H54 (cell line): ENCODE measurements around the gene IGFBP5.

ENCODE experiments used
- DNase-seq: peaks from one replicate; pipeline ENCODE4 v3.0.0; 2011; ENCODE audit warnings: low spot score, mixed read lengths; ENCODE audit not compliant: insufficient read length
- FAIRE-seq: peaks from 3 replicates; lab custom pipeline; 2011; peaks lifted over from hg19 to GRCh38; lab: Jason Lieb, UNC
- POLR2A ChIP-seq: IDR thresholded peaks from 2 replicates; pipeline ENCODE4 v1.6.1; 2011; ENCODE audit warnings: low read depth, mild to moderate bottlenecking, low read length

Gene IGFBP5, protein sequence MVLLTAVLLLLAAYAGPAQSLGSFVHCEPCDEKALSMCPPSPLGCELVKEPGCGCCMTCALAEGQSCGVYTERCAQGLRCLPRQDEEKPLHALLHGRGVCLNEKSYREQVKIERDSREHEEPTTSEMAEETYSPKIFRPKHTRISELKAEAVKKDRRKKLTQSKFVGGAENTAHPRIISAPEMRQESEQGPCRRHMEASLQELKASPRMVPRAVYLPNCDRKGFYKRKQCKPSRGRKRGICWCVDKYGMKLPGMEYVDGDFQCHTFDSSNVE

GRCh38 chr2:216695401-216695821, at the start of gene IGFBP5:
TSS of gene IGFBP5 (minus strand) at chr2:216695549. CDS start at chr2:216694775, 774 bp downstream.
- FAIRE-seq, result no peak
- DNase-seq, result no peak
- no peak for TF ChIP-seq POLR2A

DNA sequence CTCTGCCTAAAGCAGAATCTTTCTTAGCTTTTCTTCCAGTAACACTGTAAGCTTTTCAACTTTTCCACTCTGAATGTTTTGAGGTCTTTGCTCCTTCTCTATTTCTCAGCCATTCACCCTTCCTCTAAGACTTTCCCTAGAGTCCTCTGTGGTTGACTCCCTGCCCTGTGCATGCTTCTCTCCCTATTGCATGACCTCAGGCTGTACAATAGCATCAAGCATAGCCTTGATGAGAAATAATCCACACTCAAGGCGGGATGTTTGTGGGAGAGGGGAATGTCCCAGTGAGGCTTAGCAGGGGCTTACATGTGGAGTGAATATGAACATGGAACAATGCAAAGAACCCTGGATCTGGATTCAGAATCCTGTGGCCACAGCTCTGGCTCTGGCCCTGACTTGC, 48.4 kb upstream of the IGFBP5 start:
- no peak for TF ChIP-seq POLR2A
- DNase-seq (no peak), FAIRE-seq (no peak)

GRCh38 chr2:216742411-216742810, 47.1 kb upstream of the IGFBP5 start:
- DNase-seq (no peak), FAIRE-seq (no peak)
- no peak for TF ChIP-seq POLR2A

GRCh38 chr2:216741223-216741593, 45.9 kb upstream of the IGFBP5 start:
- FAIRE-seq, result no peak
- no peak for TF ChIP-seq POLR2A

DNA sequence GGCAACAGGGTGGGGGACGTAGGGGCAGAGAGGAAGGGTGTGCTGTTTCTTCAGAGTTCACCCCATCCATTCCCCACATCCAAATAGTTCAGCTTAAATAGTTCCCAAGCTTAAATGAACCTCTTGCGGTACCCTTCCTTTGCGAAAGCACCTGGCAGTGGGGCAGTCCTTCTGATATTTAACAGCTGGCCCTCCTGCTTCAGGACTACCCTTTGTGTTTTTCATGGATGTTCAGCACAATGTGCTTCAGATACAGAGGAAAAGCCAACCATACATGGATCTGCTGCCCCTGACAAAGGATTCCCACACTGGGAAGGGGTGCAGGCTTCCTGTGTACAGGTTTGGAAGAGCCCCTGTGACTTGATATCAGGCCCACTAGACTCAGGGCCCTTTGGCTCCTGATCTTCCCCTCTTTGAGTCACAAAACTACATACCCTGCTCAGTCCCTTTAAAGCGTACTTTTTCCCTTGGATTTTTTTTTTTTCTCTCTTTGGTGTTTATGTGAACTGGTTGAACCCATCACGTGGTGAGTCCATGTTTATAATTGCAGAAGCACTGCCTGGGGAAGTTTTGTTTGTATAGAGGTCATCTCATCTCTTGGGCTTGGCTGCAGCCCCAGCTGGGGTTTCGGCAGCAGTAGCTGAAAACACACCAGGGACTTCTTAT, 45.3 kb upstream of the IGFBP5 start:
- TF ChIP-seq POLR2A, result no peak
- DNase-seq, result no peak
- no peak for FAIRE-seq

More at GRCh38 chr2:216741223-216741593, 45.9 kb upstream of the IGFBP5 start:
- no peak for DNase-seq

- no peak for DNase-seq
- no peak for TF ChIP-seq POLR2A
- FAIRE-seq, result no peak
These were observed 43.7 kb upstream of the IGFBP5 start for GRCh38 chr2:216739035-216739434.

DNA sequence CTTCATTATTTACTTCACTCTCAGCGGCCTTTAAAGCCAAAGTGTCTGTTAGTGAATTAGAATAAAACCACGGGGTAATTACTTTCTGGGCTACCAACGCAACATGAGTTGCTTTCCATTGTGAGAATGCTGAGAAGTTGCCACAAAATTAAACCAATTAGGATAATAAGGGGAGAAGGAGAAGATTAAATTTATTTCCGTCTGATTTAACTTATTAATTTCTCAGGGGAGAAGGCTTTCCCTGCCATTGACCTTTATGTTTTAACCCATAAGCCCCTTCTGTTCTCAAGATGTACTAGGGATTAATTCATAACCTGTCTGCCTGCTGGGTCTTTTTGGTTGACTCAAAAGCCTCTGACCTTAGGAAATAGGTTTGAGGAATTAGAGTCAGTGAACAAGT, 42.3 kb upstream of the IGFBP5 start:
- DNase-seq, result no peak
- no peak for TF ChIP-seq POLR2A
- FAIRE-seq, result no peak

DNA sequence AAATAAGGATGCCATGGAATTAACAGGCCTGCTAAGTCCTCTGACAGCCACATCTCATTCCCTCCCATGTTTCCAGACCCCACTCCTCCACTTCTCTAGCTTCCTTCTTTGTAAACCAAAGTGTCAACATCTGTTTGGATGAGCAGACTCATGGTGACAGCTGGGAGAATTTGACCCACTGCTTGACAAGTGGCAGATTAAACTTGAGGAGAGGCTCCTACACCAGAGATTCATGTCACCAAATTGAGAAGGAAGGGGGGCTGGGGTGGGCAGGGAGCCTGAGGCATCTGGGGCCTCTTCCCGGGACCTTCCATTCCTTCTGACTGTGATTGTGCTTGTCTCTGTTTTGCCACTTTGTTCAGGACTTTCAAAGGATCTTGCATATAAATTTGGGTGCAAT, 41.0 kb upstream of the IGFBP5 start:
- TF ChIP-seq POLR2A, result no peak
- DNase-seq (no peak), FAIRE-seq (no peak)

DNA sequence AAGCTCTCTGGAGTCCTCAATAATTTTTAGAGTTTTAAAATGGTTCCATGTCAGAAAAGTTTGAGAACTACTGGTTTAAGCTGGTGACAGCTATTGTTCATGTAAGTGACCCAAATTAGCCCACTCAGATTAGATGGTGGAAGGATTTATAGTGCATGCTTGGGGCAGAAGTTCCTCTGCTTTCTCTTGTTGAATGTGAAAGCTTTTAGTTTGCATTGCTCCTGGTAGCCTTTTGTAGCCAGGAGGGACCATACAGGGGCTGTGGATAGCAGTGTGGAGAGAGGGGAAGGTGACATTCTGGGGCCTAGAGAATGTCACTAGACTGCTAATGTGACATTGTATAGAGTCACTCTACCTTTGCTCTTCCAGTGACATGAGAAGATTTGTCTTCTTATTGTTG, 40.3 kb upstream of the IGFBP5 start:
- FAIRE-seq (no peak), DNase-seq (no peak)
- TF ChIP-seq POLR2A, result no peak

- no peak for DNase-seq
- FAIRE-seq, result no peak
- no peak for TF ChIP-seq POLR2A
These were observed 39.7 kb upstream of the IGFBP5 start for GRCh38 chr2:216735086-216735485.

GRCh38 chr2:216733046-216733445, 37.7 kb upstream of the IGFBP5 start:
- no peak for FAIRE-seq

GRCh38 chr2:216732334-216732733, 37.0 kb upstream of the IGFBP5 start:
- DNase-seq (no peak), FAIRE-seq (no peak)
- no peak for TF ChIP-seq POLR2A

More at GRCh38 chr2:216733046-216733445, 37.7 kb upstream of the IGFBP5 start:
- no peak for TF ChIP-seq POLR2A
- no peak for DNase-seq

DNA sequence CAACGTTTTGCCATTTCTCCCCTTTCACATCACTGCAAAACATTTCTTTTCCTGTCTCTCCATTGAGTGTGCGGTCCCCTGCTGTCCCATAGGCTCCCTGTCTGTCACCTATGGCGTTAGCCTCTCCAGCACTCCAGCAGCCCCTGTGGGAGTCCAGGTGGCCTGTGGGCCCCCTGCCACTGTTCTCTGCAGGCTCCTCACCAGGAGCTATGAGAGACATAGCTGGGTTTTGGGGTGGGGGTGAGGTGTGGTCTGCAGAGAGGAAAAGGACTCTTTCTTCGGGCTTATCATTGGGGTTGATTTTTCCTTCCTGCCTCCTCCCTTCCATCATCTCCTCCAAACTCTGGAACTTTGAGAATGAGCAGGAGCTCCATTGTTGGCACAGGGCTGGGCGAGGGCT, 36.1 kb upstream of the IGFBP5 start:
- no peak for TF ChIP-seq POLR2A
- no peak for FAIRE-seq
- no peak for DNase-seq

DNA sequence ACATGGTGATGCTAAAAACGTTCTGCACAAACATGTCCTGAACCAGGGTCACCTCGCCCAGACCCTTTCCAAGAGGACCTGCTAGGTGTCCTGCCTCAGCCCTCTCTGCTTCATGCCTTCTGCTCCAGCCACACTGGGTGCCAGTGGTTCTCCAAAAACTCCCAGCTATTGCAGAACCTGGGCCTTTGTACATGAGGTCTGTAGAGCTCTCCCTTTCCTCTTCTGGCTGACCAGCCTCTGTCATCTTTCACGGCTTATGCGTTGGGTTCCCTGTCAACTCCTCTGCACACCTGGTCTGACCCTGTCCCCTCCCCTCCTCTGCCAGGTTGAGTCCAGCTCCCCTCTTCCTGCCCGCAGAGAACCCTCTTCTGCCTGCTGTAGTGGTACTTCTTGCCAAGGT, 35.5 kb upstream of the IGFBP5 start:
- DNase-seq (no peak), FAIRE-seq (no peak)
- TF ChIP-seq POLR2A, result no peak
